A673 (cell line): Measurements from ENCODE around the gene SCAP. TPM values are rescaled to one million over a fixed set of nuclear protein-coding genes. Genes with fewer than 3 reads are reported as not detected.
"Not testable (repeated sequence)": the region's sequence is repeated elsewhere in the genome, so short reads cannot be mapped to it uniquely, and the experiment has no call there.

Experiments
- BruUV-seq: library from RNA; stranded (reverse); fragments of 400-500 nt; replicated peaks from 2 replicates; lab custom pipeline; 2021; lab: Mats Ljungman, UMichigan
- CTCF ChIA-PET: fragments of 300-600 bp; sonication (Branson Sonifier 250); formaldehyde crosslinking; loops from one replicate; lab custom pipeline; 2022; ENCODE audit warnings: antibody characterized with exemption; lab: Charles Lee
- POLR2A ChIA-PET: fragments of 300-600 bp; sonication (Branson Sonifier 250); formaldehyde crosslinking; loops from one replicate; lab custom pipeline; 2022; ENCODE audit warnings: antibody characterized with exemption; ENCODE audit not compliant: low non-redundant PET; lab: Charles Lee
- DNase-seq: peaks from one replicate; pipeline ENCODE4 v3.0.0-alpha.2; 2015; ENCODE audit warnings: low spot score
- H3K27ac ChIP-seq: fragments of 200-600 bp; sonication (generic); 2 replicates; pipeline ENCODE4 v1.5.1; 2016; ENCODE audit warnings: mixed run types, low read depth, mild to moderate bottlenecking, mixed read lengths, antibody characterized with exemption, low read length; ENCODE audit not compliant: poor library complexity, severe bottlenecking
- H3K27me3 ChIP-seq: fragments of 200-600 bp; sonication (generic); replicated peaks from 2 replicates; pipeline ENCODE4 v1.6.1; 2017; ENCODE audit warnings: mixed run types, low read depth, mild to moderate bottlenecking, mixed read lengths, antibody characterized with exemption, low read length; ENCODE audit not compliant: insufficient read depth, poor library complexity
- H3K36me3 ChIP-seq: fragments of 200-600 bp; sonication (generic); 2 replicates; pipeline ENCODE4 v1.6.1; 2016; ENCODE audit warnings: mixed run types, mild to moderate bottlenecking, mixed read lengths, antibody characterized with exemption, low read length; ENCODE audit not compliant: insufficient read depth, poor library complexity, severe bottlenecking
- H3K4me1 ChIP-seq: fragments of 200-600 bp; sonication (generic); 2 replicates; pipeline ENCODE4 v1.6.1; 2017; ENCODE audit warnings: mixed run types, mild to moderate bottlenecking, mixed read lengths, antibody characterized with exemption, low read length; ENCODE audit not compliant: insufficient read depth, poor library complexity, severe bottlenecking
- H3K4me3 ChIP-seq: fragments of 200-600 bp; sonication (generic); 2 replicates; pipeline ENCODE4 v1.5.1; 2016; ENCODE audit warnings: low read depth, mixed run types, mild to moderate bottlenecking, mixed read lengths, low read length; ENCODE audit not compliant: poor library complexity, severe bottlenecking
- H3K9me3 ChIP-seq: fragments of 200-600 bp; sonication (generic); 2 replicates; pipeline ENCODE4 v1.6.1; 2016; ENCODE audit warnings: mixed run types, low read depth, mild to moderate bottlenecking, mixed read lengths, antibody characterized with exemption, low read length; ENCODE audit not compliant: poor library complexity, severe bottlenecking
- CTCF ChIP-seq: fragments of 300-800, 200-600 bp; sonication (generic); conservative IDR thresholded peaks from 2 replicates; pipeline ENCODE4 v1.5.1; 2017; ENCODE audit warnings: low read depth, mild to moderate bottlenecking, antibody characterized with exemption, low read length, moderate library complexity, mixed read lengths
- EZH2 ChIP-seq: fragments of 200-600 bp; sonication (generic); IDR thresholded peaks from 2 replicates; pipeline ENCODE4 v1.6.1; 2017; ENCODE audit warnings: borderline replicate concordance, low read depth, mild to moderate bottlenecking, mixed read lengths, antibody characterized with exemption, low read length; ENCODE audit not compliant: poor library complexity, severe bottlenecking
- intact Hi-C: fragments of 100-400 bp; cut with micrococcal nuclease; formaldehyde crosslinking; loops from one replicate; pipeline ENCODE4 v1.10.0; 2022; ENCODE audit not compliant: unreplicated experiment
- total RNA-seq: library from RNA; stranded (reverse); gene quantifications from 2 replicates; pipeline ENCODE4 v1.2.3, GENCODE V29; 2021

Gene SCAP
- total RNA-seq, 1 experiment from 2014 or later, result 43.4 TPM

GRCh38 chr3:47374587-47374986, 101.2 kb downstream of the SCAP start:
- no peaks in the 10 kb centered on the region for H3K9me3 ChIP-seq
- no TSS peak for BruUV-seq
- H3K27me3 ChIP-seq, result no peaks in the 10 kb centered on the region
- no peak for TF ChIP-seq EZH2
- TF ChIP-seq CTCF, result no peak
- H3K36me3 ChIP-seq, result no peaks in the 10 kb centered on the region
- intact Hi-C loops, result no loop called here
- H3K4me3 ChIP-seq, result no peak overlapping the region
- ChIA-PET CTCF (no interaction called here), POLR2A (no interaction called here)
- no peaks in the 10 kb centered on the region for H3K4me1 ChIP-seq
- no peak for DNase-seq
- H3K27ac ChIP-seq, result no peak overlapping the region

GRCh38 chr3:47370887-47371697, 104.6 kb downstream of the SCAP start:
- no peaks in the 10 kb centered on the region for H3K36me3 ChIP-seq
- no peaks in the 10 kb centered on the region for H3K27me3 ChIP-seq
- no peak overlapping the region for H3K27ac ChIP-seq
- H3K4me3 ChIP-seq, result no peak overlapping the region
- intact Hi-C loops, result no loop called here
- TF ChIP-seq CTCF (no peak), EZH2 (no peak)
- CTCF ChIA-PET, result interaction anchor here (0.6 kb wide), 3 partner anchors 8 to 617 kb away, joined by 4 read pairs; no protein-coding TSS in a partner anchor
- H3K9me3 ChIP-seq, result no peaks in the 10 kb centered on the region
- DNase-seq, result no peak
- POLR2A ChIA-PET, result no interaction called here
- H3K4me1 ChIP-seq, result no peaks in the 10 kb centered on the region
- no TSS peak for BruUV-seq

GRCh38 chr3:47370020-47370419, 105.7 kb downstream of the SCAP start:
- POLR2A ChIA-PET, H3K4me3 ChIP-seq, H3K4me1 ChIP-seq, H3K27ac ChIP-seq, H3K36me3 ChIP-seq, BruUV-seq, H3K27me3 ChIP-seq, DNase-seq, CTCF ChIA-PET, H3K9me3 ChIP-seq, intact Hi-C loops: not testable (repeated sequence)

GRCh38 chr3:47367631-47368030, 108.1 kb downstream of the SCAP start:
- no TSS peak for BruUV-seq
- ChIA-PET POLR2A (no interaction called here), CTCF (no interaction called here)
- H3K27ac ChIP-seq, result no peak overlapping the region
- H3K4me3 ChIP-seq, result no peak overlapping the region
- no peaks in the 10 kb centered on the region for H3K27me3 ChIP-seq
- no peaks in the 10 kb centered on the region for H3K36me3 ChIP-seq
- no peak for DNase-seq
- no peak for TF ChIP-seq CTCF
- TF ChIP-seq EZH2, result no peak
- no peaks in the 10 kb centered on the region for H3K9me3 ChIP-seq
- intact Hi-C loops, result no loop called here
- no peaks in the 10 kb centered on the region for H3K4me1 ChIP-seq
